GM13976 (cell line): ENCODE results near the gene IL6ST.
"Not testable (repeated sequence)": the region's sequence is repeated elsewhere in the genome, so short reads cannot be mapped to it uniquely, and the experiment has no call there.

Source experiments
- DNase-seq: peaks from one replicate; pipeline ENCODE4 v3.0.0; 2012; ENCODE audit warnings: low spot score
- CTCF ChIP-seq: IDR thresholded peaks from 2 replicates; pipeline ENCODE4 v1.5.1; 2012; ENCODE audit warnings: borderline replicate concordance, mild to moderate bottlenecking; ENCODE audit not compliant: insufficient read depth; ENCODE audit errors: extremely low read depth, missing control alignments, control extremely low read depth
- in situ Hi-C: fragments of 300-500 bp; cut with MboI; formaldehyde crosslinking; loops from one replicate; pipeline ENCODE4 v1.12.0; 2022; ENCODE audit warnings: low sequenced_read_pairs, mixed read lengths, inconsistent platforms; ENCODE audit not compliant: unreplicated experiment

Gene IL6ST

GRCh38 chr5:55965525-55965924, 29.2 kb downstream of the IL6ST start:
- in situ Hi-C loops: no loop called here

GRCh38 chr5:55960779-55961178, 34.0 kb downstream of the IL6ST start:
- DNase-seq: no peak
- no peak for TF ChIP-seq CTCF
- in situ Hi-C loops: no loop called here

More at GRCh38 chr5:55965525-55965924, 29.2 kb downstream of the IL6ST start:
- DNase-seq: no peak
- no peak for TF ChIP-seq CTCF

GRCh38 chr5:55959208-55959607, 35.6 kb downstream of the IL6ST start:
- TF ChIP-seq CTCF: no peak
- no peak for DNase-seq
- in situ Hi-C loops: no loop called here

GRCh38 chr5:55941154-55941553, 53.6 kb downstream of the IL6ST start:
- in situ Hi-C loops, DNase-seq: not testable (repeated sequence)

- DNase-seq: not testable (repeated sequence)
- in situ Hi-C loops: loop anchor here (10.0 kb wide), 1 partner anchor 257 kb away; no protein-coding TSS in a partner anchor
These were observed 57.2 kb downstream of the IL6ST start for GRCh38 chr5:55937598-55937997.

GRCh38 chr5:55936100-55936693, 58.6 kb downstream of the IL6ST start:
- peak; percentile 87 for TF ChIP-seq CTCF
- DNase-seq: peak; percentile 74
- in situ Hi-C loops: loop anchor here (10.0 kb wide), 1 partner anchor 259 kb away; no protein-coding TSS in a partner anchor

- in situ Hi-C loops: loop anchor here (10.0 kb wide), 1 partner anchor 259 kb away; no protein-coding TSS in a partner anchor
These were observed 59.4 kb downstream of the IL6ST start for GRCh38 chr5:55935371-55935770.

More at GRCh38 chr5:55935371-55935770, 59.4 kb downstream of the IL6ST start:
- peak; percentile 5 for TF ChIP-seq CTCF
- DNase-seq: no peak
